ENCODE results near the gene TRAF5.
"Not testable (repeated sequence)": the region's sequence is repeated elsewhere in the genome, so short reads cannot be mapped to it uniquely, and the experiment has no call there.

The TRAF5 gene

GRCh38 chr1:211382182-211382713, 55.6 kb downstream of the TRAF5 start:
- DNase-seq = no peak

- peak; percentile 80 to 85 for DNase-seq
Measured at GRCh38 chr1:211382714-211383480, 56.3 kb downstream of the TRAF5 start.

- no peak for DNase-seq
Measured at GRCh38 chr1:211384524-211384923, 57.9 kb downstream of the TRAF5 start.

GRCh38 chr1:211386921-211387320, 60.3 kb downstream of the TRAF5 start:
- no peak for DNase-seq

GRCh38 chr1:211390829-211391228, 64.2 kb downstream of the TRAF5 start:
- not testable (repeated sequence) for DNase-seq

GRCh38 chr1:211393203-211393602, 66.6 kb downstream of the TRAF5 start:
- no peak for DNase-seq

GRCh38 chr1:211398266-211398930, 71.8 kb downstream of the TRAF5 start:
- not testable (repeated sequence) for DNase-seq

GRCh38 chr1:211399851-211400393, 73.3 kb downstream of the TRAF5 start:
- DNase-seq = not testable (repeated sequence)

GRCh38 chr1:211401751-211402150, 75.1 kb downstream of the TRAF5 start:
- not testable (repeated sequence) for DNase-seq

GRCh38 chr1:211406086-211406485, 79.5 kb downstream of the TRAF5 start:
- DNase-seq = not testable (repeated sequence)

GRCh38 chr1:211407749-211408148, 81.1 kb downstream of the TRAF5 start:
- DNase-seq = not testable (repeated sequence)

GRCh38 chr1:211411639-211412038, 85.0 kb downstream of the TRAF5 start:
- DNase-seq = no peak

GRCh38 chr1:211415700-211416099, 89.1 kb downstream of the TRAF5 start:
- DNase-seq = no peak

- peak; percentile 32 to 42 for DNase-seq
Measured at GRCh38 chr1:211416246-211416627, 89.6 kb downstream of the TRAF5 start.

GRCh38 chr1:211416628-211417323, 90.1 kb downstream of the TRAF5 start:
- DNase-seq = peak; percentile 50 to 65

- peak in 1 of 2 donors; percentile 4 for DNase-seq
Measured at GRCh38 chr1:211420389-211420788, 93.8 kb downstream of the TRAF5 start.

- no peak for DNase-seq
Measured at GRCh38 chr1:211420845-211421454, 94.3 kb downstream of the TRAF5 start.

- DNase-seq = no peak
Measured at GRCh38 chr1:211424018-211424417, 97.4 kb downstream of the TRAF5 start.
